HG03442 (cell line): Measurements from ENCODE around the gene MYL3.

Experiments
- ATAC-seq: cut with Tn5 transposase; IDR thresholded peaks from one replicate; pipeline ENCODE4 v1.9.1; 2021; ENCODE audit warnings: mild to moderate bottlenecking, moderate library complexity; ENCODE audit not compliant: unreplicated experiment

MYL3 gene

DNA sequence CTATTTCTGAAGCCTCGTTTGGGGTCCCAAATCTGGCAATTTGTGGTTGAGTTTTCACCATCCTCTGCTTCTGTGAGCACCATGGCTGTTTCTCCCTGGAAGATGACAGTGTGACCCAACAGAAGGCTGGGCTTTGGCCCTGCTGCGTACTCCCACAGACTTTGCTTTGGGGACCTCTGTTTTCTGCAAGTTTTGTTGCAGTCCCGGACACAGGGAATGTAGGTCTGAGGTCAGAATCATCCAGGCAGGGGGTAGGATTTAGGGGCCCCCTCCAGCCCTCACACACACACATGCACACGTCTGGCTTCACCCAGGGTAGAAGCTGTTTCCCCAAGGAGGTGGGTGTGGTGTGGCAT is 20.6 kb upstream of the MYL3 start:
- ATAC-seq = no peak

DNA sequence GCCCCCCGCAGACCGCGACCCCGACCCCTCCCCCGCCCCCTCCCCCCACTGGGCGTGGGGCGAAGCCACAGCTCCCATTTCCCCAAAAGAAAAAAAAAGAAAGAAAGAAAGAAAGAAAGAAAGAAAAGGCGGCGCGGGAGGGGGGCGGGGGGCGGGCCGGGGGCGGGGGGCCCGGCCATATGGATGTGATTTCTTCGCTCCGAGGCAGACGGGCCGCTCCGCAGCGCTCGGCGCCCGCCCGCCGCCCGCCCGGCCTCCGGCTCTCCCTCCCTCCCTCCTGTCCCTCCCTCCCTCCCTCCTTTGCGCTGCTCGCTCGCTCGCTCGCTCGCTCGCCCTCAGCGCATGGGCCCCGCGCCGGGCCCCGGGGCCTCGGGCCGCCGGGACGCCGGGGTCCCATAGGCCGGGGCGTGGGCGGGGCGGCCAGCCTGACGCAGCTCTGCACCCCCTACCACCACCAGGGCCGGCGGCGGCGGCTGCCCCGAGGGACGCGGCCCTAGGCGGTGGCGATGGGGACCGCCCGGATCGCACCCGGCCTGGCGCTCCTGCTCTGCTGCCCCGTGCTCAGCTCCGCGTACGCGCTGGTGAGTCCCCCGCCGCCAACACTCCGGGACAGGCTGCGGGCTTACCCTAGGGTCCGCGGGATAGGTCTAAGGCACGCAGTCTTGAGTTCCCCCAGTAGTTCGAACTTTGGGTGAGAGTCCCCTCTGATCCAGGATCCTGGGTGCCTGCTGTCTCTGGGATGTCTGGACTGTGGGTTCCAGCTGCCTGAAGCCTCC is 20.0 kb upstream of the MYL3 start:
- no peak for ATAC-seq

DNA sequence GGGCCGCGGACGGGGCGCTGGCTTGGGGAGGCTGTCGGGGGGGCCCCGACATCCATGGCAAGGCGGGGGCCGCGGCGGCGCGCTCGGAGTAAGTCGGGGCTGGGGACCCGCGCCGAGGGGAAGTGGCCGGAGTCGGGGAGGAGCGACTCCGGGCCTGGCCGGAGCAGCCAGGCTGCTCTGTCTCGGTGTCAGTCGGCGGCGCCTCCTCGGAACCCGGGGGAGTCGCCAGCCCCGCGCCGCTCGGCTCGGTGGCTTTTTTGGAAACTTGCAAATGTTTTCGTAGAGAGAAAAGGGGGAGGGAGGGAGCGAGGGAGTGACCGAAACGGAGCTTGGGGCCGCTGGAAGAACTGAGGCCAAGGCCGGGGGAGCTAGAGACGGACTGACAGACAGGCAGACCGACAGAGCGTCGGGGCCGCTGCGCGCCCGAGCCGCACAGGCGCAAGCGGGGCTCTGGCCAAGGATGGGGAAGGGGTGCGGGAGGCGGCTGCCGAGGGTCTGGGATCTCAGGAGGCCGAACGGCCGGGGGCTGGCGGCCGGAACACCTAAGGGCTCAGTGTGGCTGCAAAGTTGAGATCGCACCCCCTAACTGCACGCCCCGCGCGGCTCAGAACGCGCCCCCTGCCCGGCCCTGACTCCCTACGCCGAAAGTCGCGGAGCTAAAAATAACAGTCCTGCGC is 19.3 kb upstream of the MYL3 start:
- ATAC-seq = no peak

DNA sequence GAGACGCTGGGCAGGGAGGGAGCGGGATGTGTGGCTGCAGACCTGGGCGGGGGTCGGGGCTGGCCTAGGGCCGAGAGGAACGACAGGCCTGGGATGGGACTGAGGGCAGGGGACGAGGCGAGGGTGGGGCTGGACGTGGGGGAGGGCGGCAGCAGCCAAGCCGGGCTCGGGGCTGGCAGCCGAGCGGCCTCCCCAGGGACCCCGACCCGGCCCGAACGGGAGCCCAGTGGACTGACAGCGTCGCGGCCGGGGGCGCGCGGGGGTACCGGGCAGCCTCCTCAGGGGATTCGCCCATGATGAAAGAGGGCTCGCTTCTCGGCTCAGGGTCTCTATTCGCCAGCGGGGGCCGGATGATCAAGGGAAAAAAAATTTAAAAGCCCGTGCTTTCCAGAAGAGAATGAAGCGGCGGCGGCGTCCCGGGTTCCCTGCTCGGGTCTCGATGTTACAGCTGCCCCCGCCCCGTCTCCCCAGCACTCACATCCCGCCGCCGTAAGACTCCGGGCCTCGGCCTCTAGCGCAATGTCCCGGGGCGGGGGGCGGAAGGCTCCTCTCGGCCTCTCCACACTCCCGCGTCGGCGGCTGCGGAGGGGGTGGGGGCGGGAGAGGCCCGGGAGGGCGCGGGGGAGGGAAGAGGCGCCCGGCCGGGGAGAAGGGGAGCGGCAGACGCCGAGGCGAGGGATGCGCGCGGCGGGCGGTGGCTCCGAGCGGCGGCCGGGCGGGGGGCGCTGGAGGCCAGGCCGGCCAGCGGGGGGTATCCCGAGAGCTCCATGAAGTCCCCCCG is 18.5 kb upstream of the MYL3 start:
- no peak for ATAC-seq

DNA sequence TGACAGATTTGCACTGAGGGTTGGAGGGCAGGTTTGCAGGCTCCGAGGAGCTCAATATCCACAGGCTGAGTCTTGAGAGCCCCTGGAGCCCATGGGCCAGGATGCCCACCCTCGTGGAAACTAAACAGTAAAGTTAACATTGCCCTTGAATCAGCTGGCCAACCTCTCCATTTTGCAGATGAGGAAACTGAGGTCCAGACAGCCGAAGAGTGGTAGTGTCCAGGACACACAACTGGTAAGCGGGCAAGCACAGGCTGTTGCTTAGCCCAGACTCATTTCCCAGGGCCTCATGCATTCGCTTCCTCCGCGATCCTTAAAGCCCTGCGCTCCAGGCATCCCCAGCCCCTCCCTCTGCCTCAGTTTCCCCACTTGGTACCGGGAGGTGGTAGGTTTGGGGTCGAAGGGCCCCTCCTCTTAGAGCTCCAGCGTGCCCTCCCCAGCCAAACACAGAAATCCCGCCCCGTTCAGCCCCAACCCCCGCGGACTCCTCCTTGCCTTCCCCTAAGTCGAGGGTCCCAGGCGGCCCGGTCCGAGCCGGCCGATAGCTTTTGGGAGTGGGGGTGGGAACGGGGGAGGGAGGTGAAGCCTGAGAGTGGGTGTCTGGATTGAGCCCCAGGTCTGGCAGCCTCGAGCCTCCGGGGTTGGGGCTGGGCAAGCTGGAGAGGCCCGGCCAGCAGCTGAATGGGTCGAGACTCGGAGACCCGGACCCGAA is 17.8 kb upstream of the MYL3 start:
- ATAC-seq = no peak

DNA sequence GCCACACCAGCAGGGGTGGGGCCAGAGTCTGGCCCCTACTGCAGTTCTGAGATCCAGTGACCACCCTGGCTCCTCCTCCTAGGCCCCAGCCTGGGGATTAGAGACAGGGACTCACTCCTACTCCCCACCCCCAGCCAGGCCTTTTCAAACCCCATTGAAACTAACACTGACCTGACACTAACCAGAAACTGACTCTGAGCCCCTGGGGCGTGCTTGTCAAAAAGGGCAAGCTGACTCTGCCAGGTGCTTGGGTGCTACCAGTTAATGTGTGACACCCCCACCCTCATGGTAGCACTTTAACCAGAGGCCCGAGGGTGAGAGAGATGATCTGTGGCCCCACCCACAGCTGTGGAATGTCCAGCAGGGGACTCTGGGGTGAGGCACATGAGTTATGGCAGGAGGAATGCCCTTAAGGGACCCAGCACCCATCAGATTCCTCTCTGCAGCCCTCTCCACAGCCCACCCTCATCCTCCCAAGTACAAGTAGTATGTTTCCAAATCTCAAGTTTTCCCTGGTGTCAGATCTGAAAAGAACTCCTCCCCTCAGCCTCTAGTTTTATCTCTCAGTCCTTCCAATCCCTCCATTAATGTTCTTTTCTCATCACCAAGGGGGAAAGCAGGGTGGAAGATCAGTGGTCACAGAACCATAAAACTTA is 15.7 kb upstream of the MYL3 start:
- no peak for ATAC-seq

DNA sequence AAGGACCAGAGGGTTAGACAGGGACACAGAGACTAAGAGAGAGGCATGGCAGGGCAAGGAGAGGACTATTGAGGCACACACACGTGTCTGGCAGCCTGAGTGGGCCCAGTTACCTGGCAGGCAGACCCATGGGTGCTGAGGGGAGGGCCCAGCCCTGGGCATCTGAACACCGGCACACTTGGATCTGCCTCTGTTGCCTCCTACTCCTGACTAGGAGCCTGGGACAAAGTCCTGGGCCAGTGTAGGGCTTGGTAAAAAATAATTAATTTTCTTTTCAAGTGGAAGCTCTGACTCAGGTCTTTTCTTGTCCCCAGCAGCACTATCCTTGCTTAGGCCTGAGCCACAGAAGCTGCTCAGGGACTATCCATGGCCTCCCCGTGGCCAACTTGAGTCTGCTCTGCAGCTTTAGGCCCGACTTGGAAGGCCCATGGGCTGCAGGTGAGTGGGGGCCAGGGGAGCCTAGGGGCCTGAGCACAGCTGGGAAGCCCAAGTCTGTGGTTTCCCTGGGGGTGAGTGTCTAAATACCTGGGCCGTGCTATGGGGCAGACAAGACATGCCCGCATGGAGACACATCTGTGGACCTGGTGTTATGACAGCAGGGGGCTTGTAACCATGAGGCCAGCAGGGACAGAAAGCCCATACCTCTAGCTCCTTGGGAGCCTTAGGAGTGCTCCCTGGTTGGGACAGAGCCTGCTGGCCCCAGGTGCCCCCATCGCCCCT is 14.3 kb upstream of the MYL3 start, which contains the start of gene PTH1R:
PTH1R (plus strand) TSS at position 316 of the 720 bp plus-strand sequence. CDS start 5,839 bp downstream, outside the sequence.
- ATAC-seq = no peak

DNA sequence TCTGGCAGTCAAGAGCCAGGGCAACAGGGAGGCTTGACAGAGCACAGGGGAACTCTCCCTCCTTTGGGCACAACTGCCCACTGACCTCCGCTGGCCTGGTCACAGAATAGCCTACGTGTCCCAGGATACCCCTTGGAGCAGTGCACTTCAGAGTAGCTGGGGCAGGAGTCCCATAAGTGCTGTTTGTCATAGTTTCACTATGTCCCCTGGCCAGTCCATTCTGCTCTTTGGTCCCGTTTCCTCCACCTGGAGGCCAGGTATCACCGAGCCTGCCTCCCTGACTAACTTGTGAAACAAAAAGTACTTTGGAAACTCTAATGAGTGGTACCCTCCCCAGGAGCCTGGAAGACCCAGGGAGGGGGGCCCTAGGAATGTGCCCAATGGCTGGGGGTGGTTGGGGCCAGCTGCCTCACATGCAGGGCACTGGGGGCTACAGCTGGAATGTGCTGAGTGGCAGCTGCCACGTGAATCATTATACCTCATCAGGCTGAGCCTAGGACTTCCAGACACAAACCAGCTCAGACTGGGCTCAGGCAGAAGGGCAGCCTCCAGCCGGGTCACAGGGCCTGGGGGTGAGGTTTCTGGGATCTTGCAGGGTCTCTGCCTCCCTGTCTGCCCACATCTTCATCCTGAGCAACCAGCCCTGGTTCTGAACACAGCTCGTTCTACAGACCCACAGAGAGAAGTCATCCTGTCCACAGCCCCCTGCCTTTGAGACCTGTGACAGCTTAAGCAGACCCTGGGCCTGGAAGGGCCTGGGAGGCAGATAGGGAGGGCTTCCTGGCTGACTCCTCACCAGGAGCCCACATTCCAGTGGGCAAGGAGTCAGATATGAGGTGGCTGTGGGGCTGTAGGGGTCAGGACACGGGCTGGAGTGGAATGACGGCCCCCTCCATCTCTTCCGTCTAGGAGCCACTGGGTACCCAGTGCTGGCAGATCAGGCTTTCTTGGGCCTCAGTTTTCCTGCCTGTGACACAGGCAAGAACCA is 13.4 kb upstream of the MYL3 start:
- no peak for ATAC-seq

DNA sequence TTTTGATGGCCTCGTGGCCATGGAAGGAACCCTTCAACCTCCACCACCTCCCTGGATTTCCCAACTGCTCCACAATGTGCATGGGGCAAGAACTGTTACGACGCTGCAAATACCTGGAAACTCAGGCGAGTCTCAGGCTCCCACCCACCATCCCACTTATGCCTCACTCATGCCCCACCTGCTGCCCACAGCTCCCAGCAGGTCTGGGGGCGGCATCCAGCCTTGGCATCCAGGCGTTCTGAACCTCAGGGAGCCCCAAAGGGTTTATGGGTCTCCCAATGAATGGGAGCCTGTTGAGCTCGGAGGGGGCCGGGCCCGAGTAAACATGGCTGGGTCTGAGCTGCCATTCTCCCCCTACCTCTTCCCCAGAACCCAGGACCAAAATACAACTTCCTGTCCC is 12.3 kb upstream of the MYL3 start:
- ATAC-seq = no peak

DNA sequence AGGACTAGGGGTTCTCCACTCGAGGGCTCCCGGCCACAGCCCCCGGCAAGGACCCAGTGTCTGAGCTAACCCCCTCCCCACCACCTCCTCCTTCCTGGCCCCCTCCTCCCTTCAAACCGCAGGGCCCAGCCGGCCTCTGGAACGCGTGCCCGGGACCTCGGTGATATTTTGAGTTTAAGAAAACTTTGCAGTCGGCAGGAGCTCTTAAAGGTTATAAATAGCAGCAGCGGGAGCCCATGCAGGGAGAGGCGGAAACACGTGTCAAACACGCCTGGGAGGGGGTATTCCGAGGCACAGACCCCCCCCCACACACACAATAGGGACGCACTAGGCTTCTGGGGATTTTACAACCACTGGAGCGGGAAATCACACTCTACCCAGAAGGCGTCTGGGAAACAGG is 11.2 kb upstream of the MYL3 start:
- ATAC-seq = no peak

DNA sequence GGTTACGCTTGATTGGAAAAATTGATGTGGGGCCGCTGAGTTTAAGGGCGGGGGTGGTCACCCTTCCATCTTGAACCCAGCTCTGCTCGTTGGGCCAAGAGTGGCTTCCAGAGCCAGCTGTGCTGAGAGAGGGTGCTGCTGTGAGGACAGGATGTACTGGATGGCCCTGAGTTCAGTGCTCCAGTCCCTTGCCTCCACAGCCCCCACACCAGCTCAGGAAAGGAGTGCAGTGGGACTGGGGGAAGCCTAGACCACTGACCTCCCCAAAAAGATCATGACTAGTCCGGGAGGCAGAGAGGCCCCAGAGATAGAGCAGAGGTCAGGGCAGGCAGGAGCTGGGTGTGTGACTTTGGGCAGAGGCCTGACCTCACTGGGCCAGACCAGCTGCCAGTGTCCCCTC is 10.3 kb upstream of the MYL3 start:
- ATAC-seq = no peak

DNA sequence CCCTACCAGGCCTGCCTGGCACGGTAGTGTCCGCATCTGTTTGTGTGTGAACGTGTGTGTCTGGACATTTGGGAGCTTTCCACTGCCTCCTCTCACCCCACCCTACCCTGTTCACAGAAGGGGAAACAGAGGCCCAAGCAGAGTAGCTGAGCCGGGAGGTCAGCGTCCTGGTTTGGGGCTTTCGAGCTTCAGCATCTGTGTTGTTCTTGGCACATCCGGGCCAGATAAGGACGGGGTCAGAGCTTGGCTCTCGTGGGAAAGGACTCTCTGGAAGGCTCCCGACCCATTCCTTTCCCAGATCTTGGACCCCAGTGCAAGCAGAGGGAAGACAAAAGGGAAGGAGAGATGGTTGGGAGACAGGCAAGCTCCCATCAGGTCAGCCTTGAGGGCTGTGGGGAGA is 8.0 kb upstream of the MYL3 start:
- ATAC-seq = no peak

DNA sequence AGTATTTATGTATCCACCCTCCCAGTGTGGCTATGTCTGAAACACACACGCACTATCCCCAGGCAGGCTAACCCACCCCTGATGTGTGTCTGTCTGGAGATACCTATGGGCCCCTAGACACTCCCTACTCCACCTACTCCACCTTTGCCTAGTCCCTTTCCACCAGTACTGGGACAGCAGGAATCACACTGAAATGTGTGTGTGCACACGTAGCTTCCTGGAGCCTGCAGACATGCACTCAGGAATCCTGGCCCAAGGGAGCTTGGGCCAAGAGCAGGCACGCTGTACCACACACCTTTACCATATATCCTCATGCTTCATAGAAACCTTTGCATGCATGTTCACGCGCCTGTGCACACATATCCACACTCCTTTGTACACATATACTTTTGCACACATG is 7.4 kb upstream of the MYL3 start:
- no peak for ATAC-seq

DNA sequence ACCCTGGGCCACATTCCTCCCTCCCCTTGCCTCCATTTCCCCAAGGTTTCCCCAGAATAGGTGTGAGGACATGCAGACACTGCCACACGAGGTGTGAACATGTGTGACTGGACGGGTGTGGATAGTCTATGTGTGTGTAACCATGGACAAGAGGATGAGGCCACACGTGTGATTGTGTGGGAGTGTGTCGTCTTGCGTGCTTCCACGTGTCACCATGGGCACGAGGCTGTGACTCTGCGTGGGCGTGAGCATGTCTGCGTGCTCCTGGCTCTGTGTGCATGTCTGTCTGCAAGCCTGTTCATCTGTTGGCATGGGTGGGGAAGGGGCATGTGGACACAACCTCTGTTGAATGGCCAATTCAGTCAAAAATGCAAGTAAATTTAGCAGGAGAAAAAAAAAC is 6.2 kb upstream of the MYL3 start:
- no peak for ATAC-seq

DNA sequence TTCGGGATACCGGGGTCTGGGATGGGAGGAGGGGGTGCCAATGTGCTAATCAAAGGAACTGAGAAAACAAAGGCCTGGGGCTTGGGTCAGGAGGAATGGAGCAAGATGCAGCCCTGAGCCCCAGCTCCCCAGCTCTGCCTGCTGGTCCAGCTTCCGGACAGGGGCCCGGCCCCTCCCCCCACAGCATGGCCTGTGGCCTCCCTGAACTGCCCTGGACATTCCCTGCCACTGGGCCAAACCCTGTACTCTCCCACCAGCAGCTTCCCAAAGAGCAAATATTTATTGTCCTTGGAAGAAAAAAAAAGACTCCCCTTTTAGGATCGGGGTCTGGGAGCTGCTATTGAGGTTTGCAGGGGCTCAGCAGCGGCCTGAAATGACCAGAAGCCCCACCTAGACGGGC is 5.7 kb upstream of the MYL3 start:
- ATAC-seq = no peak

DNA sequence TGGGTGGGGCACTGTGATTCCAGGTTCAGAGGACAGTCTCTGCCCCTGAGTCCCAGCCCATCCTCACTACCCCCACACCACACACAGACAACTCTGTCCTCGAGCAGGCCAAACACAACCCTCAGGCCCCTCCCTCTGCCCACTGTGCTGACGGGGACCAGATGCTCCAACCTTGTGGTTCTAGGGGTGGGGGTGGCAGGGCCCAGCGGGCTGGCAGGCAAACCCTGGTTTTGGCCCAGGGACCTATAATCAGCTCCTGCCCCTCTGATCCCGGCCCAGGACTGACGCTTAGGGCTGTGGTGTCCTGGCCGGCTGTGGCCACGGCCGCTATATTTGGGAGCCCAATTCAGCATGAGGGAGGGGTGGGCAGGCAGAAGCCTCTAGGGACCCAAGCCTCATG is 5.0 kb upstream of the MYL3 start:
- no peak for ATAC-seq

DNA sequence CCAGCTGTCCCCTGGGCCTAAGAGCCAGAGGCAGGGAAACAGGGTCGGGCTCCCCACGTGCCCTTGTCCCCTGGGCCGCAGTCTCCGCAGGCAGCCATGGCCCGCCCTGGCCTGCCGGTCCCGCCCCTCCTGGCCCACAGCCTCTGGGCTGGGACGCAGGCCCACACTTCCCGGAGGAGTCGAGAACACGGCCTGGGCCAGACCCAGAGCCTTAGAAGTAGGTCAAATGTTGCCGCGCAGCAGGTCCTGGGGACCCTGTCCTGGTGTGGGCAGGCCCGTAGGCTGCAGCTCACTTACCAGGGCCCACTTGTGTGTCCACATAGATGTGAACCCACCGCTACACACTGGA is 4.3 kb upstream of the MYL3 start:
- ATAC-seq = no peak

DNA sequence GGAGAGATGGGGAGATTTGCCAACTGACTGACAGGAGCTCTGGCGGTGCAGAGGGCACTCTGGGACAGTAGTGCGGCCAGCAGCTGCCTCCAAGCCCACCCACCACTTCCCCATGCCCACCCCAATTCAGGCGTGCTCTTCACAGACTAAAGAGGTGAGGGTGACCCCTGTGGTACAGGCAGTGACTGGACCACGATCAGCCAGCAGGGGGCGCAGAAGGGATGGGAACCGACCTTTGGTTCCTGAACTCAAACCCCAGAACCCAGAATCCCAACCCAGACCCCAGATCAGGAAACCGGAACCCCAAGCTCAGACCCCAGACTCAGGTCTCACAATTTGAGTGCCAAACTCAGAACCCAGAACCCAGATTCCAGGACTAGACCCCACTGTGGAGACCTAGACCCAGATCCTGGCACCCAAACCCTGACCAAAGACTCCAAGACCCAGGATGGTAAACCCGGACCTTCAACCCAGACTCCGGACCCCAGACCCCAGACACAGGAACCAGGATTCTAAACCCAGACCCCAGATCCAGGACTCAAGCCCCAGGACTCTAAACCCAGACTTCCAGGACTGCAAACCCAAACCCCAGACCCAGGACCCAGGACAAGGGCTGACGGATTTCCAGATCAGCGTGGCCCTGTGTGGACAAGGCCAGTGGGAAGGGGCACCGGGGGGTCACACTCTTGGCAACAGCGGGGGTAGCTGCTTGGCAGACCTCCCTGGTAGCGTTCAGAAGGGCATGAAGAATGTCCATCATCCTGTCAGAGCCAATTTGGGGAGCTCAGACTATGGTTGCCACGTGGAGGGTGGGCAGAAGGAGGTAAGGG is 3.7 kb upstream of the MYL3 start:
- no peak for ATAC-seq
